HFFc6 (cell line): ENCODE data around the gene TYRO3. TPM values are rescaled to one million over a fixed set of nuclear protein-coding genes. Genes with fewer than 3 reads are reported as not detected.

Source experiments
- DNase-seq: peaks from one replicate; pipeline ENCODE4 v3.0.0-alpha.2; 2018
- H3K27ac Mint-ChIP-seq: 2 replicates; pipeline ENCODE4 v1.8.0; 2020; ENCODE audit warnings: mild to moderate bottlenecking, mixed read lengths
- H3K27me3 Mint-ChIP-seq: 2 replicates; pipeline ENCODE4 v1.8.0; 2021; ENCODE audit warnings: mild to moderate bottlenecking, moderate library complexity, mixed read lengths; ENCODE audit not compliant: insufficient read depth
- H3K36me3 Mint-ChIP-seq: 2 replicates; pipeline ENCODE4 v1.8.0; 2021; ENCODE audit warnings: low read depth, mixed read lengths
- H3K4me1 Mint-ChIP-seq: 2 replicates; pipeline ENCODE4 v1.8.0; 2020; ENCODE audit warnings: low read depth, mixed read lengths
- H3K4me3 Mint-ChIP-seq: 2 replicates; pipeline ENCODE4 v1.8.0; 2020; ENCODE audit warnings: mild to moderate bottlenecking, moderate library complexity, mixed read lengths
- H3K9me3 Mint-ChIP-seq: 2 replicates; pipeline ENCODE4 v1.8.0; 2020; ENCODE audit warnings: mild to moderate bottlenecking, mixed read lengths
- total RNA-seq, 6 experiments: library from RNA; stranded (reverse); fragmentation: NEBNext Ultra II Directional; extraction: Animal tissue kit (Norgen Biotek cat#: 25700); gene quantifications; 2 replicates in 1 of 6; 3 replicates in 5 of 6; pipeline ENCODE4 v1.2.3, GENCODE V29; 2021
- TF ChIP-seq, protein P1 (sequence below): fragments of 200-600 bp; sonication (generic); IDR thresholded peaks from 2 replicates; pipeline ENCODE4 v1.5.0; 2021; ENCODE audit warnings: antibody characterized with exemption, mild to moderate bottlenecking

The TYRO3 gene
- total RNA-seq, 6 experiments from 2014 or later = 16.6 to 27.6 (median 21.9) TPM

- DNase-seq = peak; percentile 28
- peaks cover 26% of the 10 kb centered on the region for H3K4me1 Mint-ChIP-seq
Measured at GRCh38 chr15:41544650-41545015, 14.4 kb upstream of the TYRO3 start.

GRCh38 chr15:41545218-41545617 is 13.8 kb upstream of the TYRO3 start:
- Mint-ChIP-seq H3K4me3 (peak overlapping the region; percentile 99), H3K4me1 (peaks cover 26% of the 10 kb centered on the region), H3K9me3 (no peaks in the 10 kb centered on the region), H3K27me3 (peaks cover 5% of the 10 kb centered on the region; the same call in 1 of the 2 replicates), H3K36me3 (peaks cover 4% of the 10 kb centered on the region; the same call in 1 of the 2 replicates), H3K27ac (peak overlapping the region; percentile 47; the same call in 1 of the 2 replicates)
- no peak for DNase-seq
- TF ChIP-seq, protein P1, sequence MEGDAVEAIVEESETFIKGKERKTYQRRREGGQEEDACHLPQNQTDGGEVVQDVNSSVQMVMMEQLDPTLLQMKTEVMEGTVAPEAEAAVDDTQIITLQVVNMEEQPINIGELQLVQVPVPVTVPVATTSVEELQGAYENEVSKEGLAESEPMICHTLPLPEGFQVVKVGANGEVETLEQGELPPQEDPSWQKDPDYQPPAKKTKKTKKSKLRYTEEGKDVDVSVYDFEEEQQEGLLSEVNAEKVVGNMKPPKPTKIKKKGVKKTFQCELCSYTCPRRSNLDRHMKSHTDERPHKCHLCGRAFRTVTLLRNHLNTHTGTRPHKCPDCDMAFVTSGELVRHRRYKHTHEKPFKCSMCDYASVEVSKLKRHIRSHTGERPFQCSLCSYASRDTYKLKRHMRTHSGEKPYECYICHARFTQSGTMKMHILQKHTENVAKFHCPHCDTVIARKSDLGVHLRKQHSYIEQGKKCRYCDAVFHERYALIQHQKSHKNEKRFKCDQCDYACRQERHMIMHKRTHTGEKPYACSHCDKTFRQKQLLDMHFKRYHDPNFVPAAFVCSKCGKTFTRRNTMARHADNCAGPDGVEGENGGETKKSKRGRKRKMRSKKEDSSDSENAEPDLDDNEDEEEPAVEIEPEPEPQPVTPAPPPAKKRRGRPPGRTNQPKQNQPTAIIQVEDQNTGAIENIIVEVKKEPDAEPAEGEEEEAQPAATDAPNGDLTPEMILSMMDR = no peak

More at GRCh38 chr15:41544650-41545015, 14.4 kb upstream of the TYRO3 start:
- H3K27ac Mint-ChIP-seq = peak overlapping the region; percentile 93
- peaks cover 4% of the 10 kb centered on the region; the same call in 1 of the 2 replicates for H3K36me3 Mint-ChIP-seq
- no peaks in the 10 kb centered on the region for H3K9me3 Mint-ChIP-seq
- peaks cover 5% of the 10 kb centered on the region; the same call in 1 of the 2 replicates for H3K27me3 Mint-ChIP-seq
- TF ChIP-seq, protein P1 = no peak
- peak overlapping the region; percentile 99 for H3K4me3 Mint-ChIP-seq

DNA sequence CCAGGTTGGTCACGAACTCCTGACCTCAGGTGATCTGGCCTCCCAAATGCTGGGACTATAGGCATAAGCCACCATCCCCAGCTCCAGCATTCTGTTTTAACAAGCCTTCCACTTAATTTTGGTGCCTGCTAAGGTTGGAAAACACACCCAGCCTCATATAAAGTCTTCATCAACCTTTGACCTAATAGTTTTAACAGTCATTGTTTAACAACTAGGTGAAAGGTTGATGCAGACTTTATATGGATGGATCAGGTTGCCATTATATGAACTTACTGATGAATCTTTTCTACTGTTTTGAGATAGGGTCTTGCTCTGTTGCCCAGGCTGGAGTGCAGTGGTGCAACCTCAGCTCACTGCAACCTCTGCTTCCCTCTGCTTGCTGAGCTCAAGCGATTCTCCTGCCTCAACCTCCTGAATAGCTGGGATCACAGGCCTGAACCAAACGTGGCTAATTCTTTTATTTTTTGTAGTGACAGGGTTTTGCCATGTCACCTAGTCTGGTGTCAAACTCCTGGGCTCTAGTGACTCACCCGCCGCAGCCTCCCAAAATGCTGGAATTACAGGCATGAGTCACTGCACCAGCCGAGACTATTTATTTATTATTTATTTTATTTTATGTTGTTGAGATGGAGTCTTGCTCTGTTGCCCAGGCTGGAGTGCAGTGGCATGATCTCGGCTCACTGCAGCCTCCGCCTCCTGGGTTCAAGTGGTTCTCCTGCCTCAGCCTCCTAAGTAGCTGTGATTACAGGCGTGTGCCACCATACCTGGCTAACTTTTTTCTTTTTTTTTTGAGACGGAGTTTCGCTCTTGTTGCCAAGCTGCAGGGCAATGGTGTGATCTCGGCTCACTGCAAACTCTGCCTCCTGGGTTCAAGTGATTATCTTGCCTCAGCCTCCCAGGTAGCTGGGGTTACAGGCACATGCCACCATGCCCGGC is 11.9 kb upstream of the TYRO3 start:
- H3K27me3 Mint-ChIP-seq = peaks cover 5% of the 10 kb centered on the region; the same call in 1 of the 2 replicates
- peaks cover 4% of the 10 kb centered on the region; the same call in 1 of the 2 replicates for H3K36me3 Mint-ChIP-seq
- H3K27ac Mint-ChIP-seq = peak overlapping the region; percentile 76
- H3K4me3 Mint-ChIP-seq = no peak overlapping the region
- no peaks in the 10 kb centered on the region for H3K9me3 Mint-ChIP-seq
- peaks cover 23% of the 10 kb centered on the region for H3K4me1 Mint-ChIP-seq
- TF ChIP-seq, protein P1 = no peak
- DNase-seq = peak; percentile 78

- no peak for DNase-seq
- no peak overlapping the region for H3K27ac Mint-ChIP-seq
- no peak overlapping the region for H3K4me3 Mint-ChIP-seq
- H3K27me3 Mint-ChIP-seq = no peaks in the 10 kb centered on the region; the same call in 1 of the 2 replicates
- TF ChIP-seq, protein P1 = no peak
- peaks cover 21% of the 10 kb centered on the region for H3K4me1 Mint-ChIP-seq
- H3K9me3 Mint-ChIP-seq = no peaks in the 10 kb centered on the region
- H3K36me3 Mint-ChIP-seq = no peaks in the 10 kb centered on the region
Measured at GRCh38 chr15:41550066-41550775, 8.8 kb upstream of the TYRO3 start.

DNA sequence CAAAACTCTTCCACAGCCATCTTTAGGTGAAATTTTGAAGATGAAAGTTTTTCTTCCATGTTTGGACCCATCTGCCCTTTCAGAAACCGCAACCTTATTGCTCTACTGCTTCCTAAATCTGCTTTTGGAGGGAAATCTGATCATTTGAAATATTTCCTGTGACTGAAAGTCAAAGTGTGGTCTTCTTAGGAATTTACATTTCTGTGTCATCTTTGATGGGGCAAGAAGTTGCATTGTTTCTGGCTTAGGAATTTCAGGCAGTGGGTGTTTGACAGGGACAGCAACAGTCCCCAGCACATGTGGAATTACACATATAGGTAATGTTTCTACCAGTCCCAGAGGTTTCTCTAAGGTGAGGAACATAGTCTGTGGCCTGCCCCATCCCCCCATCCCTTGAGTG is 5.3 kb upstream of the TYRO3 start:
- no peak overlapping the region for H3K27ac Mint-ChIP-seq
- no peak for DNase-seq
- H3K9me3 Mint-ChIP-seq = no peaks in the 10 kb centered on the region
- peaks cover 26% of the 10 kb centered on the region for H3K4me1 Mint-ChIP-seq
- no peaks in the 10 kb centered on the region for H3K36me3 Mint-ChIP-seq
- TF ChIP-seq, protein P1 = no peak
- H3K27me3 Mint-ChIP-seq = peaks cover 1% of the 10 kb centered on the region; the same call in 1 of the 2 replicates
- H3K4me3 Mint-ChIP-seq = no peak overlapping the region
